Gastroesophageal sphincter (tissue), 3 donors: ENCODE data around the gene CFAP46.
"Not testable (repeated sequence)": the region's sequence is repeated elsewhere in the genome, so short reads cannot be mapped to it uniquely, and the experiment has no call there.

Source experiments
- CTCF ChIP-seq, 4 experiments: fragments of 200-600 bp in 2 of 4; fragments of 450-650 bp in 2 of 4; sonication (generic) in 1 of 4; IDR thresholded peaks; one replicate each; pipeline ENCODE4 v1.5.1; 2017 to 2019; ENCODE audit warnings: antibody characterized with exemption in 4 of 4, mild to moderate bottlenecking in 2 of 4, moderate library complexity in 2 of 4
- EP300 ChIP-seq: sonication (generic); formaldehyde crosslinking; IDR thresholded peaks from one replicate; pipeline ENCODE4 v1.6.1; 2017; ENCODE audit warnings: antibody characterized with exemption, mild to moderate bottlenecking
- POLR2A ChIP-seq, 2 donors: fragments of 450-650 bp; IDR thresholded peaks; one replicate each; pipeline ENCODE4 v1.6.1; 2017; ENCODE audit warnings: antibody characterized with exemption in 2 of 2, mild to moderate bottlenecking in 2 of 2, moderate library complexity in 1 of 2
- POLR2AphosphoS5 ChIP-seq: sonication (generic); formaldehyde crosslinking; IDR thresholded peaks from one replicate; pipeline ENCODE4 v1.6.1; 2017; ENCODE audit warnings: antibody characterized with exemption

- TF ChIP-seq CTCF (IDR thresholded peaks at IDR 0.05); POLR2A (IDR thresholded peaks at IDR 0.05); EP300; POLR2AphosphoS5: not testable (repeated sequence)
Measured at GRCh38 chr10:132902656-132903575, 39.5 kb downstream of the CFAP46 start.
